Tibial nerve (tissue), 4 donors: ENCODE measurements around the gene PARP4. TPM values are rescaled to one million over a fixed set of nuclear protein-coding genes. Genes with fewer than 3 reads are reported as not detected.
"Not testable (repeated sequence)": the region's sequence is repeated elsewhere in the genome, so short reads cannot be mapped to it uniquely, and the experiment has no call there.

ENCODE experiments used
- DNase-seq, 2 donors: peaks; one replicate each; pipeline ENCODE4 v3.0.0-alpha.2; 2019; ENCODE audit warnings: low spot score in 2 of 2
- H3K27ac ChIP-seq, 4 donors: fragments of 200-600 bp; sonication (generic) in 3 of 4; one replicate each; pipeline ENCODE4 v1.5.1; 2017 to 2019; ENCODE audit warnings: mild to moderate bottlenecking in 1 of 4
- H3K27me3 ChIP-seq, 2 donors: fragments of 200-600 bp; sonication (generic) in 1 of 2; one replicate each; pipeline versions ENCODE4 v1.5.1 to v1.6.0; 2017 to 2019
- H3K36me3 ChIP-seq, 3 donors: fragments of 200-600 bp; sonication (generic); one replicate each; pipeline ENCODE4 v1.5.1; 2018 to 2019
- H3K4me1 ChIP-seq, 4 donors: fragments of 200-600 bp; sonication (generic) in 3 of 4; one replicate each; pipeline ENCODE4 v1.5.1; 2017 to 2019
- H3K4me3 ChIP-seq, 4 donors: fragments of 200-600 bp; sonication (generic) in 3 of 4; one replicate each; pipeline ENCODE4 v1.5.1; 2017 to 2019; ENCODE audit warnings: mild to moderate bottlenecking in 1 of 4, moderate library complexity in 1 of 4
- H3K9me3 ChIP-seq, 4 donors: fragments of 200-600 bp; sonication (generic) in 3 of 4; one replicate each; pipeline ENCODE4 v1.5.1; 2017 to 2019
- CTCF ChIP-seq, 5 experiments: fragments of 200-600 bp in 3 of 5; fragments of 450-650 bp in 2 of 5; sonication (generic) in 3 of 5; IDR thresholded peaks; one replicate each; pipeline ENCODE4 v1.5.1; 2016 to 2019; ENCODE audit warnings: antibody characterized with exemption in 5 of 5, mild to moderate bottlenecking in 3 of 5, moderate library complexity in 2 of 5
- EP300 ChIP-seq, 2 donors: sonication (generic); formaldehyde crosslinking; IDR thresholded peaks; one replicate each; pipeline ENCODE4 v1.6.1; 2017; ENCODE audit warnings: antibody characterized with exemption in 2 of 2, mild to moderate bottlenecking in 1 of 2
- POLR2A ChIP-seq, 2 donors: fragments of 450-650 bp; IDR thresholded peaks; one replicate each; pipeline ENCODE4 v1.6.1; 2017; ENCODE audit warnings: antibody characterized with exemption in 2 of 2, mild to moderate bottlenecking in 2 of 2, moderate library complexity in 2 of 2
- WGBS, 2 donors: methylation state at CpG; one replicate each; pipeline ENCODE4 v1.1.5; 2018; 5-methylcytosine and 5-hydroxymethylcytosine counted together
- total RNA-seq, 4 donors: library from RNA; depleted of rRNA; stranded (reverse); fragments of >200 nt; gene quantifications; one replicate each; pipeline ENCODE4 v1.1.0, GENCODE V29; 2016

PARP4 gene
- total RNA-seq, 4 donors from 2014 or later: 44.4 to 51.0 (median 46.8) TPM

- Histone ChIP-seq H3K27ac (no peak overlapping the region), H3K9me3 (no peaks in the 10 kb centered on the region), H3K27me3 (no peaks in the 10 kb centered on the region), H3K4me1 (no peaks in the 10 kb centered on the region), H3K4me3 (no peak overlapping the region), H3K36me3 (no peaks in the 10 kb centered on the region)
- 75 to 79% methylated on average over 20 to 22 of the region's 23 CpGs for WGBS, 2 donors
- no peak for TF ChIP-seq EP300 (IDR thresholded peaks at IDR 0.05)
- TF ChIP-seq POLR2A (IDR thresholded peaks at IDR 0.05): no peak
- TF ChIP-seq CTCF (IDR thresholded peaks at IDR 0.05): no peak
- DNase-seq: no peak
Measured at GRCh38 chr13:24386816-24387708, 125.5 kb downstream of the PARP4 start.

- H3K27me3 ChIP-seq: no peaks in the 10 kb centered on the region
- H3K4me3 ChIP-seq: no peak overlapping the region
- TF ChIP-seq POLR2A (IDR thresholded peaks at IDR 0.05): no peak
- no peak for TF ChIP-seq EP300 (IDR thresholded peaks at IDR 0.05)
- TF ChIP-seq CTCF (IDR thresholded peaks at IDR 0.05): no peak
- H3K4me1 ChIP-seq: no peaks in the 10 kb centered on the region
- H3K27ac ChIP-seq: no peak overlapping the region
- H3K36me3 ChIP-seq: no peaks in the 10 kb centered on the region
- DNase-seq: no peak
- 85 to 87% methylated on average over 10 of the region's 10 CpGs for WGBS, 2 donors
- no peaks in the 10 kb centered on the region for H3K9me3 ChIP-seq
Measured at GRCh38 chr13:24385902-24386301, 126.7 kb downstream of the PARP4 start.

- H3K4me1 ChIP-seq, DNase-seq, H3K27ac ChIP-seq, H3K4me3 ChIP-seq, H3K36me3 ChIP-seq, H3K9me3 ChIP-seq, H3K27me3 ChIP-seq: not testable (repeated sequence)
- WGBS, 2 donors: 88% methylated on average over 10 to 14 of the region's 15 CpGs
Measured at GRCh38 chr13:24384946-24385345, 127.6 kb downstream of the PARP4 start.

GRCh38 chr13:24384091-24384490 is 128.5 kb downstream of the PARP4 start:
- not testable (repeated sequence) for H3K9me3 ChIP-seq

GRCh38 chr13:24381541-24382265 is 130.9 kb downstream of the PARP4 start:
- no peak overlapping the region for H3K27ac ChIP-seq
- 66% methylated on average over 14 of the region's 14 CpGs for WGBS, 2 donors
- peak in 1 of 2 donors; percentile 36 for DNase-seq
- no peaks in the 10 kb centered on the region for H3K4me1 ChIP-seq
- H3K4me3 ChIP-seq: no peak overlapping the region
- H3K36me3 ChIP-seq: no peaks in the 10 kb centered on the region
- H3K27me3 ChIP-seq: no peaks in the 10 kb centered on the region
- H3K9me3 ChIP-seq: no peaks in the 10 kb centered on the region
- no peak for TF ChIP-seq EP300 (IDR thresholded peaks at IDR 0.05)
- no peak for TF ChIP-seq CTCF (IDR thresholded peaks at IDR 0.05)
- TF ChIP-seq POLR2A (IDR thresholded peaks at IDR 0.05): no peak

More at GRCh38 chr13:24384091-24384490, 128.5 kb downstream of the PARP4 start:
- H3K36me3 ChIP-seq, DNase-seq, H3K4me1 ChIP-seq, H3K4me3 ChIP-seq, H3K27me3 ChIP-seq, H3K27ac ChIP-seq: not testable (repeated sequence)
- 87 to 89% methylated on average over 17 of the region's 17 CpGs for WGBS, 2 donors

GRCh38 chr13:24380881-24381280 is 131.7 kb downstream of the PARP4 start:
- not testable (repeated sequence) for H3K4me1 ChIP-seq, DNase-seq, H3K4me3 ChIP-seq, H3K36me3 ChIP-seq, H3K27me3 ChIP-seq, H3K27ac ChIP-seq, H3K9me3 ChIP-seq

- DNase-seq, H3K36me3 ChIP-seq, H3K4me1 ChIP-seq, H3K27ac ChIP-seq, H3K4me3 ChIP-seq, H3K27me3 ChIP-seq, H3K9me3 ChIP-seq: not testable (repeated sequence)
- 65 to 71% methylated on average over 3 of the region's 3 CpGs for WGBS, 2 donors
Measured at GRCh38 chr13:24380227-24380626, 132.4 kb downstream of the PARP4 start.

GRCh38 chr13:24371273-24371672 is 141.3 kb downstream of the PARP4 start:
- 77 to 86% methylated on average over 9 of the region's 9 CpGs for WGBS, 2 donors
- H3K27ac ChIP-seq, H3K9me3 ChIP-seq, H3K4me1 ChIP-seq, H3K36me3 ChIP-seq, DNase-seq, H3K4me3 ChIP-seq, H3K27me3 ChIP-seq: not testable (repeated sequence)
